HG02642 (cell line): ENCODE measurements around the gene ADAM8.
"Not testable (repeated sequence)": the region's sequence is repeated elsewhere in the genome, so short reads cannot be mapped to it uniquely, and the experiment has no call there.

ENCODE experiments used
- ATAC-seq: cut with Tn5 transposase; IDR thresholded peaks from one replicate; pipeline ENCODE4 v1.9.1; 2021; ENCODE audit warnings: mild to moderate bottlenecking; ENCODE audit not compliant: unreplicated experiment, poor library complexity

Gene ADAM8

DNA sequence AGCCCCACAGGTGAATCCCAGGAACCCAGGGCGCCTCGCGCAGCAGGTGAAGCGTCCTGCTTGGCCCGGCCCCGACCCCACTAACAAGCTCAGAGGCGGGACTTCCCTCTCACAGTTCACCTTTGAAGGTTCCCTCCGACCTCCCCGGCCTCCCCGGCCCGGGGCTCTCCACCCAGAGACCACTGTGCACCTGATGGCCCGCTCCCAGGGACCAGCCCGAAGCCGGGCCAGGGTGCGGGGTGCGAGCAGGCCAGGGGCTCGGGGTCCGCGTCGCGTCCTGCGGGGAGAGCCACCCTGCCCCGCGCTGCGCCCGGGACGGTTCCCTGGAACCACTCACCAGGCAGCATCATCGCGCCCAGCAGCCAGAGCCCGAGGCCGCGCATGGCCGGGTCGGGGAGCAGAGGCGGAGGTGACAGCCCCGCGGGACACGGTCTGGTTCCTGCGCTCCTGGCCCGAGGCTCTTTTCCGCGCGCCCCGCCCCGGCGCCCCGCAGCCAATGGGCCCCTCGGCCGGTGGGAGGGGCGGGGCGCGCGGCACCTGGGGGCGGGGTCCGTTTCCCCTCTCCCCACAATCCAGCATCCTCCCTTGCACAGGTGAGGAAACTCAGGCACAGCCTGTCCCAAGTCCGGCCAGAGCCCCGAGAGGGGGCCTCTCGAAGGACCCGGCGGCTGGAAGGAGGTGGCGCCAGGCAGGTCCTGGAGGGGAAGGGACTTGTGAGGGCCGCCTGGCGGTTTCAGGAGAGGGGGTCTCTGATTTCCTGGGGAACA, at the start of gene ADAM8:
Gene ADAM8 (minus strand): TSS at position 434 of the 767 bp plus-strand sequence. CDS start 51 bp downstream, at position 383.
- peak; percentile 41 for ATAC-seq

DNA sequence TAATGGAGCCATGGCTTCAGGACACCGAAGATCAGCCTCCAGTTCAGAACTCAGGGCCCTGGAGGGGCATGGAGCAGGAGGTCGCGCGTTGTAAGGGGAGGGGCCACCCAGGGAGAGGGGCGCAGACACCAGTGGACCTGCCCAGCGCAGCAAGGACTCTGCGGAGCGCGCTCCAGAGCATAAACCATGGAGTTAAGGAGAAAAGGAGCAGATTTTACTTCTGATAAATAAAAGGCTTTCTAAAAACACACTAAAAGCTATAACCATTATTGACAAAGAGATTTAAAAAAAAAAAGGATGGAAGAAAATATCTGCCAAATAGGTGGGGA, 49.5 kb upstream of the ADAM8 start:
- no peak for ATAC-seq

DNA sequence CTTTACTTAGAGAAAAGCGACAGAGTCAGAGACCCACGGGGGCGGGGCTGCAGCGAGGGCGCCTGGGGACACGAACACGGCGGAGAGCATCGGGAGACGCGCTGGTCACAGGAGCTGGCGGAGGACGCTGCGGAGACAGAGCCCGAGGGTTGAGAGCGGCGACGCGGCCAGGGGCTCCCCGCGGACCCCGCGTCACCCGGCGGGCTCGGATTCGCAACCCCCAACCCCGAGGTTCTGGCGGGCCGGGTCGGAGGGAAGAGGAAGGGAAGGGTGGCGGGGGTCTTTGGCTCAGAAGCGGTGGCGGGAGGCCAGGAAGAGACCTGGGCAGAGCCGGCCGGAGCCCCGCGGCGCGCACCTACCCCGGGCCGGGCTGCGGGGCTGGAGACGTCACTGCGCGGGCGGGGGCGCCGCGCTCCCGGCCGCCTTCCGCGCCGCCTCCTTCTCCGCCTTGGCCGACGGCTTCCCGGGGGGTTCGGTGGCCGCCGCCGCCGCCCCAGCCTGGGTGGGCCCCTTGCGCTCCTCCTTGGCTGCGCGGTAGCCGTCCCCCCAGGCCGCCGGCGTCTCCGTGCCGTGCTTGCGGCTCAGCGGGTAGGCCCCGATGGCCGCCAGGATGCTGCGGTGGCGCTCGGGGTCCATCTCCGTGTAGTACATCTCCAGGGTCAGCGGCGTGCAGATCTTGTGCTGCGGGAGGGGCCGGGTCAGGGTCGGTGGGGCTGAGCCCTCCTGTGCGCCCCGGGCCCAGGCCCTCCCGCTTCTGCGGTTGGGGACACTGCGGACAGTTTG, 49.0 kb upstream of the ADAM8 start:
- ATAC-seq, result no peak

DNA sequence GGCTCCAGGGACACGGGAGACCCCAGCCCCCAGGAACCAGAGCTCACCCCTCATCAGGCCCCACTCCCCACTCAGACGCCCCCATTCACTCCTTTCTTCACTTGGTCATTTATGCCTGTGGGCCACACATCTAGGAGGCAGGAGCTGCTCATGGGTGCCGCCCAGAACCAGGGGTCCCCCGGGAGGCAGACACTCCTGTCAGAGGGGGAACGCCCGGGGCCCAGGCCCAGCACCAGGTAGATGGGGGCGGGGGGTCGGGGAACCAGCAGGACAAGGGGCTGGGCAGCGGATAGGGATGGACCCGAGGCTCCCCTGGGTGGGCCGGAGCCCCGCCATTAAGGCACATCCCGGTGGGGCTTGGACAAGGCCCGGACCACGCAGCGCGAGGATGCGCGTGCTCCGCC, 48.2 kb upstream of the ADAM8 start:
- no peak for ATAC-seq

DNA sequence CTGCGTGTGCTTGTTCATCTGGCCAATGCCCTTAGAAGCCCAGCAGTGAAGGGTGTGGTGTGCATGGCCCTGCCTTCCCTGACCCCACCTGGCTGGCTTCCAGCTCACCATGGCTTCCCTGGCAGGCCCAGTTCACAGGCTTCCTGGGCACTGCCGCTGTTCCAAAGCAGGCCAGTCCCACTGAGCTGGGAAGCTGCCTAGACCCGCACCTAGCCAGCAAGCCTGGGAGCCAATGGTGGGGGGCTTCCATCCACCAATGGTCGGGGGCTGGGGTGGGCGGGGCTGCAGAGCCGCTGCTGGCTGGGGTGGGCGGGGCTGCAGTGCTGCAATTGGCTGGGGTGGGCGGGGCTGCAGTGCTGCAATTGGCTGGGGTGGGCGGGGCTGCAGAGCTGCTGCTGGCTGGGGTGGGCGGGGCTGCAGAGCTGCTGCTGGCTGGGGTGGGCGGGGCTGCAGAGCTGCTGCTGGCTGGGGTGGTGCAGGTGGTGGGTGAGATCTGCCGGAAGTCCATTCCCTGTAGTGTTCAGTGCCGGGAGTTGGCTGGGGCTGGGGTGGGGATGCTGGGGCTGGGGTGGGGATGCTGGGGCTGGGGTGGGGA, 47.6 kb upstream of the ADAM8 start:
- no peak for ATAC-seq

DNA sequence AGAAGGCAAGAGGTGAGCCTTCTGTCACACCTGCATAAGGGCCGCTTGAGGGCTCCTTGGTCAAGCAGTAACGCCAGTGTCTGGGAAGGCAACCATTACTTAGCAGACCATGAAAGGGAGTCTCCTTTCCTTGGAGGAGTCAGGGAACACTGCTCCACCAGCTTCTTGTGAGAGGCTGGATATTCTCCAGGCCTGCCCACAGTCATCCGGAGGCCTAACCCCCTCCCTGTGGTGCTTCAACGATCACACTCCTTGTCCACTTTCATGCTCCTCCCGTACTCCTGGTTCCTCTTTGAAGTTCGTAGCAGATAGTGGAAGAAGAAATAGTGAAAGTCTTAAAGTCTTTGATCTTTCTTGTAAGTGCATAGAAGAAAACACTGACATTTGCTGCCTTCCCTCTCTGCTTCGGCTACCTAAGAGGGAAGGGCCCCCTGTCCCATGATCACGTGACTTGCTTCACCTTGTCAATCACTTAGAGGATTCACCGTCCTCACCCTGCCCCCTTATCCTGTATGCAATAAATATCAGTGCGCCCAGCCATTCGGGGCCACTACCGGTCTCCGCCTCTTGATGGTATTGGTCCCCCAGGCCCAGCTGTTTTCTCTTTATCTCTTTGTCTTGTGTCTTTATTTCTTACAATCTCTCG, 45.5 kb upstream of the ADAM8 start:
- not testable (repeated sequence) for ATAC-seq

DNA sequence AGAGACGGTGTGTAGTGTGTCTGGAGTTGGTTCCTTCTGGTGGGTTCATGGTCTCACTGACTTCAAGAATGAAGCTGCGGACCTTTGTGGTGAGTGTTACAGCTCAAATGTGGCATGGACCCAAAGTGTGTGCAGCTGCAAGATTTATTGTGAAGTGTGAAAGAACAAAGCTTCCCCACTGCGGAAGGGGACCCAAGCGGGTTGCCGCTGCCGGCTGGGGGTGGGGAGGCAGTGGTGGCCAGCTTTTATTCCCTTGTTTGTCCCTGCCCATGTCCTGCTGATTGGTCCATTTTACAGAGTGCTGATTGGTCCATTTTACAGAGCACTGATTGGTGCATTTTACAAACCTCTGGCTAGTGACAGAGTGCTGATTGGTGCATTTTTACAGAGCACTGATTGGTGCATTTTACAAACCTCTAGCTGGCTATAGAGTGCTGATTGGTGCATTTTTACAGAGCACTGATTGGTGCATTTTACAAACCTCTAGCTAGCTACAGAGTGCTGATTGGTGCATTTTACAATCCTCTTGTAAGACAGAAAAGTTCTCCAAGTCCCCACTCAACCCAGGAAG, 44.3 kb upstream of the ADAM8 start:
- not testable (repeated sequence) for ATAC-seq

DNA sequence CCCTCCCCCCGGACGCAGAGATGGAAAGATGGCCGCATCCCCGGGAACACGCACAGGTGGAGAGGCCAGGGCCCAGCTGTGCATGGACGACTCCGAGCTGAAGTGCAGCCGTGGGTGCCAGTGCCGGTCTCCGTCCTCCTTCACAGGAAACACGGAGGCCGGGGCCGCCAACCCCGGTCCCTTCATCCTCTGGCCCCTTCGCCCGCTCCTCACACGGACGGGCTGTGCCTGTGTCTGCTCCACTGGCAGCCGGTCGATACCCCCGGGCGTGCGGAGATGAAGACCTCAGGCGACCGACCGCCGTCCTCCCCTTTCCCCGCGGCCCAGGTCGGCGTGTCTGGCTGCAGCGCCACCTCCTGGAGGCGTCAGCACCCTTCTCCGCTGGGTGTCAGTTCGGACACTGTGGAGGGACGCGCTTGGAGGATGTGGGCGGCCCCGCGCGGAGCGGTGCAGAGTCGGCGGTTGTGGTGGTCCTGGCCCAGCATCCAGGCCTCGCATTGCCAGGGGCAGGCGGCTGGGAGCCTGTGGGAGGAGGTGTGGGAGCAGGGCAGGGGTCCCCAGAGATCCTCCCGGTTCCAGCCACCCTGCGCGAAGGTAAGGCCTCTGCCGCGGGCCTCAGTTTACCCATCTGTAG, 41.9 kb upstream of the ADAM8 start:
- ATAC-seq, result peak; percentile 78

DNA sequence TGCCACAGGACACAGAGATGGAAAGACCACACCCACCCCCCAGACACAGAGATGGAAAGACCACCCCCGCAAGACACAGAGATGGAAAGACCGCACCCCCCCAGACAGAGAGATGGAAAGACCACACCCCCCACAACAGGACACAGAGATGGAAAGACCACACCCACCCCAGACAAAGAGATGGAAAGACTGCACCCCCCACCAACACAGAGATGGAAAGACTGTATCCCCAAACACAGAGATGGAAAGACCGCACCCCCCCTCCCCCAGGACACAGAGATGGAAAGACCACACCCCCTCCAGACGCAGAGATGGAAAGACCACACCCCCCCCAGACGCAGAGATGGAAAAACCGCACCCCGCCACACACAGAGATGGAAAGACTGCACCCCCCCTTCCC, 40.1 kb upstream of the ADAM8 start:
- ATAC-seq, result no peak

DNA sequence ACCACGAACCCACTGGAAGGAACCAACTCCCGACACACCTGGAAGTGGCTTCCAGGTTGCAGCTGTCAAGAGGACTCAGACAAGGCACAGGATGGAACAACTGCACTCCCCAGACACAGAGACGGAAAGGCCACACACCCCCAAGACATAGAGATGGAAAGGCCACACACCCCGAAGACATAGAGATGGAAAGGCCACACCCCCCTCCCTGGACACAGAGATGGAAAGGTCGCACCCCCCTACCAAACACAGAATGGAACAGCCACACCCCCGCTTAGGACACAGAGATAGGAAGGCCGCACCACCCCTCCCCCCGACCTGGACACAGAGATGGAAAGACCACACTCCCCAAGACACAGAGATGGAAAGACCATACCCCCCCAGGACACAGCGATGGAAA, 39.6 kb upstream of the ADAM8 start:
- ATAC-seq, result no peak

DNA sequence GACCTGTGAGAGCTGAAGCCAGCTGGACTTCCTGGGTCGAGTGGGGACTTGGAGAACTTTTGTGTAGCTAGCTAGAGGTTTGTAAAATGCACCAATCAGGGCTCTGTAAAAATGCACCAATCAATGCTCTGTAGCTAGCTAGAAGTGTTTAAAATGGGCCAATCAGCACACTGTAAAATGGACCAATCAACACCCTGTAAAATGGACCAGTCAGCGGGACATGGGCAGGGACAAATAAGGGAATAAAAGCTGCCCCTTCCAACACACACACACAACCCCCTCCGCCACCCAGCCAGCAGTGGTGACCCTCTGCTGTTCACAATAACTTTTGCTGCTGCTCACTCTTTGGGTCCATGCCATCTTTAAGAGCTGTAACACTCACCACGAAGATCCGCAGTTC, 39.2 kb upstream of the ADAM8 start:
- no peak for ATAC-seq

DNA sequence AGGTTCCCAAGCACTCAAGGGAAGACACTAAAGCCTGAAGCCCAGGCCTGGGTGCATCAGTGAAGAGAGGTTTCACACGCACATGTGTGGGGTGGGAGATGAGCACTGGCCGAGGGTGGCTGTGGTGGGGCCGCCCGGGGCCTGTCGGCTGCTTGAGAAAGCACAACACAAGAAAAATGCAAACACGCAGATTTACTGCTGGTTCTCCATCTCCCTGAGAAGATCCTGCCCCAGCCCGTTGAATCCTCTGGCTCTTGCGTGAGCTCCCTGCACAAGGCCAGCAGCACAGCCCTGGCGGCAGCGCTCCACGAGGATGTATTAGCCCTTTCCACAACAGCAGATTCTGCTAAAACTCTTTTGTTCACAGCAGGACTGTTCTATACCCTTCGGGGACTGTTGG, 38.2 kb upstream of the ADAM8 start:
- no peak for ATAC-seq

DNA sequence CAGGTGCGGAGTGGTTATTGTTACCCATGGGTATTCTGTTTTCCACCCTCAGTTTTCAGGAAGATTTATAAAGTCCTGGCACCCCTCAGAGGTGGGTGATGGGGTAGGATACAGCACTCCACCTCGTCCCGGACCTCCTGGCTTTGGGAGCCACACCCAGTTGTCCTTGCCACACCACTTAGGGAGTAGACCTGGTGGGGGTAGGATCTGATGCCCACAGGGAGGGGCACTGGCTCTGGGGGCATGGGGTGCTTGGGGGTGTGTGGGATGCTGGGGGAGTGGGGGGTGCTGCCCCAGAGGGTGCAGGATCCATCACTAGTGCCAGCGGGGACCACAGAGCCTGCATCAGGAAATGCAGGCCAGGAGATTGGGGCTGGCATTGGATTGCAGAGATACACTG, 36.5 kb upstream of the ADAM8 start:
- ATAC-seq, result no peak

DNA sequence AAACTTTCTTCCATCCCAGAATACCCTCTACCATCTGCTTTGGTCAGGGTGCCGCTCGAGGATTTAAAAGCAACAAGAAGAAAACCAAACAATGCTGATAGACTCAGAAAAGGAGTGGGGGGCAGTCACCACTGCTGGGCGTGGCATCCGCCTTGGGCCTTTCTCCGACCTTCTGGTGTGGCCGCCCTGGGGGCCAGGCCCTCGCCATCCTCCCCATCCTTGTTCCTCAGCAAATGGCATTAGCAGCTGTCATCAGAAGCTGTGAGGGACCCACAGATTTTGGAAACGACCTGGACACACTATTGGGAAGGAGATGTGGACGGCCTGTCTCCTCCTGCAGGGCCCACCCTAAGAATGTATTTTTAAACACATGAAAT, 36.1 kb upstream of the ADAM8 start:
- ATAC-seq, result no peak

DNA sequence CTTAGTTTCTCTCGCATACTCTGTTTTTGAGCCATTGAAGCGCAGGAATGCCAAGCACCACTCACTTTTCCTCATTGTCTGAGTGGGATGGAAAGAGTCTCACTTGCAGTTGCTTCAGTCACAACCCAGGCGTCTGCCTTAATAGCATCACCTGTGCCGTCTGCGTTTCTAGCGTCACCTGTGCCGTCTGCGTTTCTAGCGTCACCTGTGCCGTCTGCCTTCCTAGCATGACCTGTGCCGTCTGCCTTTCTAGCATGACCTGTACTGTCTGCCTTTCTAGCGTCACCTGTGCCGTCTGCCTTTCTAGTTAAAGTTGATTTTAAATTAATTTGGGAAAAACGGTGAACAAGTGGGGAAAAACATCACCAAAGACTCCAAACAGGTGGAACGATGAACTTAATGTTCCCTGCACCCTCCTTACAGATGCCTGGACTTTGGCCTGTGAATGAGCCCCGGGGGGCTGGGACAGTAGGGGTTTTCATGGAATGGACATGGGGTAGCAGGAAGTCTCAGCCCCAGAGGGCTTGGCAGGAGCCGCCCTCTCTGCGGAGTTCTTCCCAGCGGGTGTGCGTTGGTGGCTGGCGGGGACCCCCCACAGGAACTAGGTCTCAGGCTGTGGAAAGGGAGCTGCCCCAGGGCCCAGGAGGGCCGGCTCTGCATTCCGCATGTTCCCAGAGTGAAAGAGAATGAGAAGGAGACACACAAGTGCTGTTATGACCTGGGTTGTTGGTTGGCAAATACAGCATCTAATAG, 35.5 kb upstream of the ADAM8 start:
- ATAC-seq, result no peak

DNA sequence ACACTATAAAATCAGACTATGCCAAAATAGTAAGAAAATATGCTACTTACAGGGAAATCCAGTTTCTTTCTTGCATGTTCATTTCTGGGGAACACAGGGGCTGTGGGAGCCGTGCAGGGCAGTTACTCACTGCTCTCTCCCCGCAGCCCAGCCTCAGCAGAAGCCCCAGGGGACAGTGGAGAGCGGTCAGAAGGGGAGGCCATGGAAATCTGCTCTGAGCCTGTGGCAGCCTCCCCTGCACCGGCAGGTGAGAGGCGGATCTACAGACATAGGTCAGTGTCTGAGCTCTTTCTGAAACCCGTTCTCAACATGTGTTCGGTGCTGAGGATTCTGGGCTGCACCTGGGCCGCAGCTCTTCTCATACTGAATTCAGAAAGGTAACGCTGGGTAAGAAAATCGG, 34.9 kb upstream of the ADAM8 start:
- no peak for ATAC-seq

DNA sequence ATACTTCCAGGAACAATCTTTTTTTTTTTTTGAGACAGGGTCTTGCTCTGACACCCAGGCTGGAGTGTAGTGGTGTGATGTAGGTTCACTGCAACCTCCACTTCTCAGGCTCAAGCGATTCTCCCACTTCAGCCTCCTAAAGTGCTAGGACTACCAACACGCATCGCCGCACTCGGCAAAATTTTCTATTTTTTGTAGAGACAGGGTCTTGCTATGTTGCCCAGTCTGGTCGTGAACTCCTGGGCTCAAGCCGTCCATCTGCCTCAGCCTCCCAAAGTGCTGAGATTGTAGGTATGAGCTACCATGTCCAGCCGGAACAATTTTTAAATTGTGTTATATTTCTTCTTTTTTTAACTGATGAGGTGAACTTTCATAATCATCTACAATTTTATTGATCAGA, 34.1 kb upstream of the ADAM8 start:
- ATAC-seq, result no peak

DNA sequence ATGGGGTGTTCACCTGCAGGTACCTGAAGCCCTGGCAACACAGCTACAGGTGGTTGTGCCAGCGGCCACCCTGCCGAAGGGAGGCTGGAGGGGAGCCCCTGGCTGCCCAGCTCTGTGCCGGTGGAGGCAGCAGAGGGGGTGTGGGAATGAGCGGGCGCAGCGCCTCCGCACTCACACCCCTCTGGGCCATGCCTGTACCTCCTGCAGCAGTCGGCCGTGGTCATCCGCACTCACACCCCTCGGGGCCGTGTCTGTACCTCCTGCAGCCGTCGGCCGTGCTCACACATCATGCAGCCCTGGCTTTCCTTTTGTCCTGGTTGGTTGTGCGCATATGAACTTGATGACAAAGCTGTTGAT, 33.7 kb upstream of the ADAM8 start:
- no peak for ATAC-seq

DNA sequence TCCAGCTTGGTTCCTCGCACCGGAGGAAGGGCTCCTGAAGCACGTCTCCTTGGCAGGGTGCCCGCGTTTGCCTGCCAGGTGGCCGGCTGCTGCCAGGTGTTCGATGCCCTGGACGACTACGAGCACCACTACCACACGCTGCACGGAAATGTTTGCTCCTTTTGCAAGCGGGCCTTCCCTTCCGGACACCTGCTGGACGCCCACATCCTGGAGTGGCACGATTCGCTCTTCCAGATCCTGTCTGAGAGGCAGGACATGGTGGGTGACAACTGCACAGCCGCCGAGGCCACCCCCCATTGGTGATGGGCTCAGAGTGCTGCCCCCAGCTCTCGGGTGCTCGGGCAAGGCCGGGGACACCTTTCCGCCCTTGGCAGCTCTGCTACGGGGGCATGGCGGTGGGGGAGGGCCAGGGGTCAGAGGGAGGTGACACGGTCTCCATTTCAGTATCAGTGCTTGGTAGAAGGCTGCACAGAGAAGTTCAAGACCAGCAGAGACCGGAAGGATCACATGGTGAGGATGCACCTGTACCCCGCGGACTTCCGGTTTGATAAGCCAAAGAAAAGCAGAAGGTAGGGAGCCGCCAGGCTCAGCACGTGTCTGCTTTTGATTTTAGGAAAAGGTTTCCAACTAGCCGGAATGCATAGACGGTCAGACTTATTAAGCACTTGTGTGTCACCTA, 33.2 kb upstream of the ADAM8 start:
- no peak for ATAC-seq
